Middle frontal gyrus (tissue), 1 donor: ENCODE measurements around the gene BLOC1S4.
A peak's percentile ranks its signal among the peaks of the same experiment; 100 is the strongest.
"Not testable (repeated sequence)": the region's sequence is repeated elsewhere in the genome, so short reads cannot be mapped to it uniquely, and the experiment has no call there.

ENCODE experiments used
- DNase-seq: peaks from one replicate; pipeline ENCODE4 v3.0.0-alpha.2; 2015; ENCODE audit warnings: low spot score; ENCODE audit errors: extremely low spot score

Gene BLOC1S4

DNA sequence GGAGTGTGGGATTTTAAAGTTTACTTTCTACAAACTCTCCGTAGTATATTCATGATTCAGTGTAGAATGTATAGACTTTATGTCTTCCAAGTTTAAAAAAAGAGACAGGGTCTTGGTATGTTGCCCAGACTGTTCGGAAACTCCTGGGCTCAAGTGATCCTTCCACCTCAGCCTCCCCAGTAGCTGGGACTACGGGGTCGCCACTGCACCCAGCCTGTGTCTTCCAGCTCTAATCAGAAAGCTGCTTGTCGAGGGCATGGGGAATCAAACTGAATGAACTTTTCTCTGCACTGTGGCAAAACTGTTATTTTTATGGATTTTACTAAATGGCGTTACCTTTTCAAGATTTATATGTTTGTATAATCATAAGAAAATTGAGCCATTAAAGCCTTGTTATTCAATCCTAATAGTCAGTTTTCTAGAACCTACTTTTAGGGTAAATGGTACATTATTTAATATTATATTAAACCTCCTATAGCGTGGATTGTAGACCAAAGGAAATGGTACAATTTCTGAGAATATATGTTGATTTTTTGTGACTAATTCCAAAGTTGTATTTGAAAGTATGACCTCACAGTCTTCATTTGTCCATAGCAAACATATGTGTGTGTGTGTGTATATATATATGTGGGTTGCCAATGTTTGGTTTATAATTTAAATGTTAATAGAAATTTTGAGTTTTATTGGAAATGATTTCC, 1.1 kb downstream of the BLOC1S4 start:
- no peak for DNase-seq

DNA sequence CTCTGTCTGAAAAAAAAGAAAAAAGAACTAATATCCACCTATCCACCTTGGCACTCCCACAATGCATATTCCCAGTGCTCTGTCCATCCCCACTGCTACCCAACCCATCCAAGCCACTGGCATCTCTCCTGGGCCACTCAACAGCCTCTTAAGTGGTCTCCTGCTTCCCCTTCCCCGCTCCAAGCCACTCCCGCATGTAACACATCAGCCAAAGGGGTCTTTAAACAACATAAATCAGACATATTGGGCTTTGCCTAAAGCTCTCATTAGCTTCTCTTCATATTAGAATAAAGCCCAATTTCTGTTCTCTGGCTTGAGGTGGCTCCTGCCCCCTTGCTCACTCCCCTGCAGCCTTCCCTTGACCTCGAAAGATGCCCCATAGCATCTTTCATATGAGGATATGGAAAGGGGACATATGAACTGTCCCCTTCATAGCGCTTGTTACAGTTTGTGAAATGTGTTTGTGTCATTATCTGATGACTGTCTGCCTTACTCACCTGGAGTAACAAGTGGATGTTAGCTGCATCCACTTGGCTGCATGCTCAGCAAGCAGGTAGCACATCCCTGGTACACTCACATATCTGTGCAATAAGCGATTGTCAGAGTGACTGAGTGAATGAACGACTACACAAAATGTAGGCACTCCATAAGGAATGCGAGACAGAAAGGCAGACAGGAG, 3.1 kb downstream of the BLOC1S4 start:
- no peak for DNase-seq

DNA sequence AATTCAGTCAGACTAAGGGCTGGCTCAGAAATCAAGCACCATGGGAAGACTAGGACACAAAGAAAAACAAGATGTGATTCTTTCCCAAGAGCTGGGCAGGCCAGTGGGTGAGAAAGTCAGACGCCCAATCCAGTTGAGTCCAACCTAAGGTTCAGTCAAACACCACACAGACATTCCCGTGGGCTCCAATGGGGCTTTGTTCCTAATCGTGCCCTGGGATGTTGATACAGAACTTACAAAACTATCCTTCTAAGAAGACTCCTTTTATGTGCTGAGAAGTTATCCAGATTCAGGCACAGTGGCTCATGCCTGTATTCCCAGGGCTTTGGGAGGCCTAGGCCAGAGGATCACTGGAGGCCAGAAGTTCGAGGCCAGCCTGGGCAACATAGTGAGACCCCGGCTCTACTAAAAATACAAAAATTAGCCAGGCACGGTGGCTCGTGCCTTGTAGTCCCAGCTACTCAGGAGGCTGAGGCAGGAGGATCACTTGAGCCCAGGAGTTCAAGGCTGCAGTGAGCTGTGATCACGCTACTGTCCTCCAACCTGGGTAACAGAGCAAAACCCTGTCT, 3.7 kb downstream of the BLOC1S4 start:
- DNase-seq = no peak

DNA sequence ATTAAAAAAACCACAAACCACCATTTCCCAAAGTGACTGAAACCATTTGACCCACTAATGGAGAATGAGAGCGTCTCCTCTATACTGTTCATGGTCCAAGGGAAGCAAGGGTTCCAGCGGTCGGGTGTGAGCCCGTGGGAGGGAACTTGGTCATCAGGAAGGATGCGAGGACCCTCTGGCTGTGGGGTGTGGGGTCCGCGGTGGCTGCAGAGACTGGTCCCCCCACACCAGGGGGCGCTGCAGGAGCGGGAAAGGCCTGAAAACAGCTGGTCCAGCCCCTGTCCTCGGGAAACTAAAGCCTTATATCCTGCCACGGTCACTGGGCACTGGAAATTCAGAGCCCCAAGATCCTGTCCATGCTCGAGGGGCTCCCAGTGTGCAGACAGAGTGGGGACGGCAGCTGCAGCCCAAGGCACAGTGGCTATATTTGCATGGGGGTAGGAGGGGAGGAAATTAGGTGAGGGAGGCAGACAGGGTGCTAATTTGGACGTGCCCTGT, 4.3 kb downstream of the BLOC1S4 start:
- peak; percentile 63 for DNase-seq

DNA sequence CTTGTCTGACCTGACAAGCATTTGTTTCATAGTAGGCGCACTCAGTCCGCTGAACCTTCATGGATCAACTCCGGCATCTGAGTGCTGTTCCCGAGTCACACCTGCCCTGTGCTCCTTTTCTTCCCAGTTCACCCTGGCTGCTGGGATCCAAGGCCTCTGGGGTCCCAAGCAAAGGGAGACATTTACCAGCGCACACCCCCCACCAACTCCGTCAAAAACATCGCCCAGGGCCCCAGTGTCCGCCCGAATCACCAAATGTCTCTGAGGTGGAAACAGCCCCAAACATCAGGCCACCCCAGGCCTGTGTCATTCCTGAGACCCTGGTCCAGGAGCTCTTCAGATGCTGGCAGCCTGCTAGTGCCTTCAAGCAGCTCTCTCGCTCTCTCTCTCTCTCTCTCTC, 5.1 kb downstream of the BLOC1S4 start:
- DNase-seq = no peak

DNA sequence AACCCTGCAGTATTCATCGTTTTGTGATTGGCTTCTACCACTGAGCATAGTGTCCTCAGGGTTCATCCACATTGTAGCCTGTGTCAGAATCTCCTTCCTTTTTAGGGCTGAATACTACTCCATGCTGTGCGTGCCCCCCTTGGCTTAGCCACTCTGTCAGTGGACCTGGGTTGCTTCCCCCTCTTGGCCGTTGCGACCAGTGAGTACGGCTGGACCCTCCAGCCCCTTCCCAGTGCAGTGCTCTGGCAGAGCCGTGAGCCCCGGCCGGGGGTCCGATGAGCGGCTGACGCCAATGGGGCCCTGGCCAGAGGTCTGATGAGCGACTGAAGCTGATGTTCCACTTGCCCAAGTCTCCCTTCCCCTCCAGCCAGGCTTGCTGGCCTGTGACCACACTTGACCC, 6.9 kb downstream of the BLOC1S4 start:
- DNase-seq = no peak

DNA sequence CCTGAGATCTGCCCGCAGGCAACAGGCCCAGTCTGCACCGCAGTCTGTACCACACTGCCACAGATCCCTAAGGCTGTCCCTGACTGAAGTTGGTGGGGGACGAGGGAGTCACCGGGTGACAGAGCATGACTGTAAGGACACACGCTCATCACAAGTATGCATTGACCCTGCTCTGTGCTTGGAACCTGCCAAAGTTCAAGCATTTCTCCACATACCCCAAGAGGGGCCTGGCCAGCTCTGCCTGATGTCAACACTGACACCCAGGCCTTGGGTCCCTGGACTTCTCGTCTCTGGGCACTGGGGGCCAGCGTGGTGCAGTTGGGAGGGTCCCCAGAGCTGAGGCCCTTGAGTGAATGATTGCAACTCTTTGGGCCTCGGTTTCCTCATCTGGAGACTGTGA, 7.9 kb downstream of the BLOC1S4 start:
- no peak for DNase-seq

DNA sequence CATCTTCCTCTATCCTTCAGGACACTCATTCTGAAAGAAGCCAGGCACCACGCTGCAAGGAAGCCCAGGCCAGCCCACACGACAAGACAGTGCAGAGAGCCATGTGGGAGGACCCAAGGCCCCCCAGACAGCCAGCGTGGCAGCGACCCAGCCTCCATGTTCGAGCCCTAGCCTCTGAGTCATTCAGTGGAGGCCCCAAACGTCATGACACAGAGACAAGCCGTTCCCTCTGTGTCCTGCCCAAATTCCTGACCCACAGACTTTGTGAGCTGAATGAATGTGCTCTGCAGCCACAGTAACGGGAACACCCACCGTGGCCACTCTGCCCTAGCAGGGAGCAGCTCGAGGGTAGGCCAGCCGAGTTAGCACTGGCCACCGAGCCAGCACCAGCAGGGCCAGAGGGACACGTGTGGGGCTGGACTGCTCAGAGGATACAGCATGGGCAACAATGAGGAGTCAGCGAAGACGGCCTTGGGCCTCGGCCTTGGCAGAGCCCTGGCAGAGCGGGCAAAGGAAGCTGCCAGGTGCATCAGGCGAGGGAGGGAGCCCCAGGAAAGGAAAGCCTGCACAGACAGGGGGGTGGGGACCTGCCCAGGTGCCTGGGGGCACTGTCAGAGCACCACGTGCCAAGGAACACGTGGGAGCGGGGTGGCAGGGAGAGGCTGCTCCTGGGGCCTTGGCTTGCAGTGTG, 8.6 kb downstream of the BLOC1S4 start:
- no peak for DNase-seq

DNA sequence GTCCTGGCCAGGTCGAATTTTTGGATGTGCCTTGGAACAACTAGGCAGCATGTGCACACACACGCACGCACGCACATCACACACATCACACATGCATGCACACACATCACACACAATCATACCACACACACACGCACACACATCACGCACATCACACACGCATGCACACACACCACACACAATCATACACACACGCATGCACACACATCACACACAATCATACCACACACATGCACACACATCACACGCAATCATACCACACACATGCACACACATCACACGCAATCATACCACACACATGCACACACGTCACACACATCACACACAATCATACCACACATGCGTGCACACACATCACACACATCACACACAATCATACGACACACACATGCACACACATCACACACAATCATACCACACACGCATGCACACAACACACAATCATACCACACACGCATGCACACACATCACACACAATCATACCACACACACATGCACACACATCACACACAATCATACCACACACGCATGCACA, 9.5 kb downstream of the BLOC1S4 start:
- not testable (repeated sequence) for DNase-seq

DNA sequence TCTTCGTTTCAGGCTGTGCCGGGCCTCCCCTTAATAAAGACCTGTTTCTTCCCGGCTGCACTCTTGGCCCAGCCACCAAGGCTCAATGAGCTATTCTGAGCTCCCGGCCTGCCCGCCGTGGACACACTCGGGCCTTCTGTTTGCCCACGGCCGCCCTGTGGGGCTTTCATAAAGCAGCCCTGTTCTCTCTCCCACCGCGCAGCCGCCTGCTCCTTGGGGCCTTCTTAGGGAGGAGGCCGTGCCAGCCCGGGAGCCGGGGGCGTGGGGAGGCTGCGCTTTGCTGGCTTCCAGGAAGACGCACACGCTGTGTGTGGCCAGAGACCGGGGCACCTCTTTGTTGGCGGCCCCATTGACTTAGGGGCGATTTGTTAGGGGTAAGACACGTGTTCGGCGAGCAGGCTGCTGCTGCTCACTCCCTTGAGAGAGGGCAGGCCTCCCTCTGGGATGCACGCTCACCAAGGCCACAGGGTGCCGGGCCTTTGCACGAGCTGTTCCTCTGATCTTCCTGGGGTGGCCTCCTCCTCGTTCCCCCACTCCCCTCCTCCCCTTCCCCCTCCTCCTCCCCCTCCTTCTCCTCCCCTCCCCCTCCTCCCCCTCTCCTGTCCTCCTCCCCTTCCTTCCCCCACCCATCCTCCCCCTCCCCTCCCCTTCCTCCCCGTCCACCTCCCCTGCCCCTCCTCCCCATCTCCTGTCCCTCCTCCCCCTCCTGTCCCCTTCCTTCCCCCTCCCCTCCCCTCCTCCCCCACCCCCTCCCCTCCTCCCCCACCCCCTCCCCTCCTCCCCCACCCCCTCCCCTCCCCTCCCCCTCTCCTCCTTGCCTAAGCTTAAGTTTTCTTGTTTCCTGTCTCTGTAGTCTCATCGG, 11.3 kb downstream of the BLOC1S4 start:
- DNase-seq = peak; percentile 68

DNA sequence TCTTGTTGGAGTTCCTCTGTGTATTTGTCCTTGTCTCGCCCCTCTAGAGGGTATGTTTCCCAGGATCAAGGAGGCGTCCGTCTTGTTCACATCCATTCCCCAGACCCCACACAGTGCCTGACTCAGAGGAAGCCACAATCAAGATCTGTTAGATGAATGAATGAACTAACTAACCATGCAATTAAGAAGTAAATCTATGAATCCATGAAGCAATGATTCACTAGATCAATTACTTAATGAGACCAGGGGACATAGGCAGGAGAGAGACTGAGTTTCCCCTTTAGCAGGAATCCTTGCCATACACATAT, 11.9 kb downstream of the BLOC1S4 start:
- no peak for DNase-seq

DNA sequence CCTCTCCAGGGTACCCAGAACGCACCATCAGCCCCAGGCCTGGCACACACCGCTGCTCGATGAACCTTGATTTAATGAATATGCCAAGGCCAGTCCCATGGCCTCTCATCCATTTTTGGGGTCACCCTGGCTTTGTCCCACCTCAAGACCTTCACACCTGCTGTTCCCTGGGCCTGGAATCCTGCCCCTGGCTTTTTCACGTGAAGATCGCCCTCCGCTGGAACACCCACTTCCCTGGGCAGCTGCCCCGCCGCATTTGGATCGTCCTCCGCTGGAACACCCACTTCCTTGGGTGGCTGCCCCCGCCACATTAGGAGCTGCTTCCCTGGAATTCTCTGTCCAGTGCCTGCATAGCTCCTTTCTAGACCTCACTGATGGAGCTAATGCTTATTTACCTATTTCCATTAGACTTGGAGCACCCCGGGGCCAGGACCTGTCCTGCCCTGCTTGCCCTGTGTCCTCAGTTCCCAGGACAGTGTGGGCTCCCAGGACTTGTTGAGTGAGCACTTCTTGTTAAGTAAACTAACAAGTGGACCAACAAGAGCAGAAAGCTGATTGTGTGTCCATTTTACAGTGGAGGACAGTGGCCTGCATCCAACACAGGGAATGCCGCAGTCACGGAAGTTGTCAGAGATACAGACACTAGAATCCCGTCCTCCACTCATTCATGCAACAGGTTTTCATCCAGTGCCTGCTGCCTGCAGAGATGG, 12.5 kb downstream of the BLOC1S4 start:
- no peak for DNase-seq

DNA sequence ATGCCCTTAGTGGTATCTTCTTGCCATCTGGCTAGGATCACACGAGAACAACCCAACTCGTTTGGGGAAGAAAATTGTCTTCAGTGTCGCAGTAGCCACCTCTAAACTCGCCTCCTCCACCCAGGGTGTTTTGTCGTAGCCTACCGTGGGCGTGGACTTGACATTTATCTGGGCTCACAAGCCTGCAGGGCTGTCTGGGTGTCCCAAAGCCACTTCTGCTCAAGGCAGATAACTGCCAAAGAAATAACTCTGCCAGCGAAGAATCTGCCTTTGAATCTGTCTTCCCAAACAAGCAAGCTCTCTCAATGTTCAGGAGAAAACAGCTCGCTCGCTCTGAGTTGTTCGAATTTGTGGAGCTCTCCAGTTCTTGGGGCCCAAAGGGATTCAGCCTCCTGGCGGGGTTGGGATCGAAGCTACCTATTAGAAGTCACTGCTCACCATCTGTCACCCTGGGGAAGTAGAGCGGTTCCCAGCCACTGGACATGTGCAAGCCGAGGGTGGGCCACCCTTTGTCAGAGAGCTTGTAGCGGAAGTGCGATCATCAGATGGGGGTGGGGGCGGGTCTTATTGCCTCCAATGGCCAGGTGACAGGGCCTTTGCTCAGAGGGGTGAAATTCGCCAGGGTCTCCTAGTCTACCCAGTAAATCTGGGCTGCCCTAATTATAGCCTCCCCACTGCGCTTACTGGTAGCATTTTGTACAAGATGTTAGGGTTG, 14.8 kb downstream of the BLOC1S4 start:
- DNase-seq = no peak

DNA sequence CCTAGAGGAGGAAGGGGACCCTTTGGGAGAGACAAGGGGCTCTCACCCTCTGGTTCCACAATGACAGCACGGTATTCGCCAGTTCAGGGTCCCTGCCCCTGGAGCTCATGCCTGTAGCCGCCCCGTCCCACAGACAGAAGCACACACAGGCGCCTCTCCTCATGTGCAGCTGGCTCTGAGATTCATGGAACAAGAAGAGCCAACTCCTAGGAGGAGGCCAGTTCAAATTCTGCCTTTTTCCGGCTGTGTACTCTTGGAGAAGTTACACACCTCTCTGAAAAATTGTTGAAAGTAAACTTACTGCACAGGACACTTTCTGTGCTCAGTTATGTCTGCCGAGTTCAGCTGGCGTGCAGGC, 15.3 kb downstream of the BLOC1S4 start:
- no peak for DNase-seq

DNA sequence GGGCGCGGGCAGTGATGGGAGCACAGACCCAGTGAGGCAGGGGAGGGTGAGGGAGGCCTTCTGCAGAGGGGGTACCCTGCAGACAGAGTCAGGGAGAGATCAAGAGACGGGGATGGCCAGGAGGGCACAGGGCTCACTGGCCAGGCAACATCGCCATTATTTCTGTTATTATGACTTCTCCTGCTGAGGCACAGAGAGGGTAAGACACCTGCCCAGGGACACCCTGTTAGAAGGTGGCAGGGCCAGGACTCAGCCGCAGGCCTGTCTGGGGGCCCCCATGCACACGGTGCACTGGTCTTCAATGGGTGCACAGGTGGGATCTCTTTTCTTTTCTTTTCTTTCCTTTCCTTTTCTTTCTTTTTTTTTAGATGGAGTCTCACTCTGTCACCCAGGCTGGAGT, 15.8 kb downstream of the BLOC1S4 start:
- DNase-seq = no peak

DNA sequence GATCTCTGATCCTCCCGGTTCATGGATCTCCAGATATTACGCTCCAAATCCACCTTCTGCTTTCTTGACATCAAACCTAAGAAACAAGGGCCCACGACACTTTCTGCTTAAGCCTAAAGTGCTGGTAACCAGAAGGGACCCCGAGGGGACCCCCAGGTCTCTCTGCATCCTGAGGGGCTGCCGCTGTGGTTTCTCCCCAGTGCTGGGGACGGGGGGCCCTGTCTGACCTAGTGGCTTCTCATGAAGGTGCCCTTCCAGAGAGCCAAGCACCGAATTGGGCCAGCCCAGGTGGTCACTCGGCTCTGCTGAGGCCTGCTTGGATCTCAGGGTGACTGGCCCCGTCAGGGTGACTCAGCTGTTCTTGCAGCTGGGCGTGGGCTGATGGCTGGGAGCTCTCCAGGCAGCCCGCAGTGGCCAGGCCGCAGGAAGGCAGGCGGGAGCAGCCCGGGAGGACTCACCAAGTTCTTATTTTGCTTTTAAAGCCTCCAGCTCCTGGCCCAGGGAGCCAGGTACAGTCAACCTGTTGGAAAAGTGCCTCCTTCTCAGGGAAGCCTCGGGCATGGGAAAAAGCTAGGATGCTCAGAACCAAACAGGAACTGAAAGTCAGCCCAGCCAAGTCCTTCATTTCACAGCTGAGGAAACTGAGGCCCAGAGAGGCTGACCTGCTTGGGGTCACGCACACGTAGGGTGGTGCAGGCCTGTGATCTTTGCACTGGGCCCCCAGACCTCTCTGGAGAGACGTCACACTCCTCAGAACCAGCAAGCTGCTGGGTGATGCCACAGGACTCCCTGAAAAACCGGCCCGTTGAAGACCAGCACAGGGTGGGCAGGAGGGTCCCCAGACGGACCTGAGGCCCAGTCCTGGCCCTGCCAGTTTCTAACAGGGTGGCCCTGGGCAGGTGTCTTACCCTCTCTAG, 16.7 kb downstream of the BLOC1S4 start:
- no peak for DNase-seq

DNA sequence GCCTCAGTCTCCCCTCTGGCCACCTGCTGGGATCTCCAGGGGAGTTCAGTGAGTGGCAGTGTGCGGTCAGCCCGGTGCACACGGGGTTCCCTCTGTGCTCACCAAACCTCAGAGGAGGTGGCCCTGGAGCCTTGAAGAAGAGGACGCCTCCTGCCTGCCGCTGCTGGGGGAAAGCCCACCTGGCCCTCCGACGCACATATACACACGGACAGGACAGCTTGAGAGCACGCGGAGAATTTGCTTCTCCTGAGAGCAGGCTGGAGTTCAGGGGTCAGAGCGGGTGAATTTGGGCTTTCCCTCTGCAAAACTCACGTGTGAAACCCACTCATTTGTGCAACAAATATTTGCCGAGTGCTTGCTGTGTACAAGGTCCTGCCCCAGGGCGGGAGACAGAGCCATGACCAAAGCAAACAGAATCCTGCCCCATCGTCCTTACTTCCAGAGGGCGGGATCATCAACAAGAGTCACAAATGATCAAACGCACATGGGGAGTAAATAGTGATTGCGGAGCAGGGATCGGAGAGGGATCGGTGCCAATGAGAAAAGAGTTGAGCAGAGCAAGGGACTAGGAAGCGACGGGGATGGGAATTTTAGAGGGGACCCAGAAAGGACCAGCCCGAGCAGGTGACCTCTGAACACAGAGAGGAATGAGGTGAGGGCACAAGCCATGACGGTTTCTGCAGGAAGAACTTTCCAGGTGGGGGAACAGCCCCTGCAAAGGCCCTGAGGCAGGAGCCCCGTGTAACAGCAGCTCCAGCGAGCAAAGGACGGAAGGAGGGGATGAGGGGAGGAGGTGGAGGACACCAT, 17.6 kb downstream of the BLOC1S4 start:
- no peak for DNase-seq
